CD4-positive, alpha-beta T cell treated with Interleukin-6 for 4 hours (primary cell): ENCODE data around the gene HSP90AB1.
A peak's percentile ranks its signal among the peaks of the same experiment; 100 is the strongest.

ENCODE experiments used
- DNase-seq: peaks from one replicate; pipeline ENCODE4 v3.0.0-alpha.2; 2020; ENCODE audit warnings: mixed read lengths

Gene HSP90AB1

DNA sequence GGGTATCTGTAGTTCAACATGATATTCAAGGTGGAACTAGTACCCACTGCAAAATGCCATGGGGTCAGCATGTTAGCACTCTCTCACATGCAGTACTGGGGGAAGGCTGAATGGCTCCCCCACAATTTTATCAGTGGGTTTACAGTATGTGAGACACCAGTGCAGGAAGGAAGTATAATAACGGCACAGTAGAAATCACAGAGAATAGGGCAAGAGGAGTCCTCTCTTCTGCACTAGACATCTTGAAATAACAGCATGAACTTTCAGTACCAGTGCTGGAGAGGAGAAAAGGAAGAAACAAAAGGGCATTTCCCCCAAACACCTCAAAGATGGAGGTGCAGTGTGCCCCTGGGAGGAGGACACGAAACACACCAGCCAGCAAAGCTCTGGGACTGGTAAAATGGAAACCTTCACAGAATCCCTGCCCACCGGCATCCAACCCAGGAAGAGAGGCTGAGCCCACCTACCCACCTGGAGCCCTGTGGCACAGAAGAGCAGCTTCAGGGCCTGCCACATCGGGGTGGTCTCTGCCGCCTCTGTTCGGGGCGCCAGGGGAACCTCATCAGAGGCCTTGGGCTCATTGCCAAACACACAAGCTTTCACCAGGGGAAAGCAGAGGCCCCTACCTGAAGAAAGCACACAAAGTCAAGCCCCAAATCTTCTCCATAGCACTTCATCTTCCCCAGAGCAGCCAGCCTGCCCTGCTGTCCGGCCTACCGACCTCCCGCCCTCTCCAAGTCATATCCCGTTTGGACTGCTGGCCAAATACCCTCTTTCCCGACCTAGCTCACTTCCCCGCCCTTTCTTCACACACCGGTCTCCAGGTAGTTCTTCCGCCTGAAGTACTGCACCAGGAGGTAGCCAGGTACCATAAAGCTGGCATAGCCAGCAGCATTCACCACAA lies 9.2 kb downstream of the HSP90AB1 start:
- peak; percentile 20 for DNase-seq

DNA sequence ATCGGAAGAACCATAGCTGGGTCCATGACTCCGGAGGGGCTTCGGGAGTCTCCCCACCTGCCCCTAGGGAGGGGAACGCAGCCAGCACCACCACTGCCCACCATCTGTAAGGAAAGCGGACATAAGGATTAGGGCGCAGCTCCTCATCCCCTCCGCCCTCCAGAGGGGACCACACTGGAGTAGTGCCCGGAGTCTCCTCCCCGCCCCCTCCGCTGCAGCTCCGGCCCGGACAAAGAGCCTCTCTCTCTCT lies 9.8 kb downstream of the HSP90AB1 start:
- DNase-seq = no peak

DNA sequence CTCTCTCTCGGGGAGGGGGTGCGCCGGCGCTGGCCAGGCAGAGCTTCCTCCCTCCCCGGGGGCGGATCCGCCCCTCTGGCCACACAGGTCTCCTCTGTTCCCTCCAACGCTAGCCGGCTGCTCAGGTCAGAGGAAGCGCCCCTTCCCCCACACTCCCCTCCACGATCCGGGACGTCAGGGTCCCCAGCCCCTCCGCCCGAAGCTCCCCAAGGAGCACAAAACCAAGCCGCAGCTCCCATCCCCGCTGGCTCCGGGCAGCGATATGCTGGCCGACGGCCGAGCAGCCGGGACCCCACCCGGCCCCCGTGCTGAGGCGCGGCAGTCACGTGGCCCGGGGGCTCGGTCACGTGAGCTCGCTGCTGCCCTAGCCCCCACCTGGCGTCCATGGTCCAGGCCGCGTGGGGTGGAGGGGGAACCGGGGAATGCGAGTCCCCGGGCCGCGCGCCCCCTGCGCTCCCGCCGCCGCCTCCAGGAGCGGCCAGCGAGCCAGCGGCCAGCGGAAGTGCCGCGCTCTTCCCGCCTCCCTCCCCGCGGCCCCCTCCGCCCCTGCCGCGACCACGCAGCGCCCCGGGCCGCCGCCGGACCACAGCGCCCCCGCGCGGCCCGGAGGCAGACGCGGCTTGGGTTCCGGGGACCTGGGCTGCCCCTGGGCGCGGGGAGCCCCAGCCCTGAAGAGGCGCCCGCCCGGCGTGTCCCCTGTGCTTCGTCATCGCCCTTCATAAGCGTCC lies 10.3 kb downstream of the HSP90AB1 start, which contains the start of gene SLC35B2:
SLC35B2 (minus strand) TSS at position 504 of the 728 bp plus-strand sequence; CDS start at position 386, 118 bp downstream.
- peak; percentile 67 for DNase-seq

DNA sequence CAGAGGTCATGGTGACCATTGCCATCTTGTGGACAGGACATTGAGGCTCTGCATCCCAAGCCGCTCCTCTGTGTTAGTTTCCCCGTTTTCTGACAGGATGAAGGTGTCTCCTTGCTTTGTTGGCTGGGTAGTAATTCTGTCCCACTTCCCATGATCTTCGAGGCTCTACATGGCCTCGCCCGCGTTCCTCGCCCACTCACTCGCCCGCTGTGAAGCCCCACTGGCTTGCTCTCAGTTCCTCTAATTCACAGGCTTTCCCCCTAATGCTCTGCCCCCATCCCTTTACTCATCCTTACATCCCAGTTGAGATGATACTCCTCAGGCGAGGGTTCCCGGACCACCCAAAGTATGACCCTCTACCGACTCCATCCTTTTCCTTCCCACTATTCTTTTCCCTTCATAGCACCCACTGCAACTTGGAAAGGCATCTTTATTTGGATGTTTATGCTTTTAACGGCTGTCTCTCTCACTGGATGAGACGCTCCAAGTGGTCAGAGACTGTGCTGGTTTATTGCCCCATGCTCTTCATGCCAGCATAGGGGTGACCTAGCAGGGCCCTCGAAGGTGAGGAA lies 10.9 kb downstream of the HSP90AB1 start:
- DNase-seq = no peak

DNA sequence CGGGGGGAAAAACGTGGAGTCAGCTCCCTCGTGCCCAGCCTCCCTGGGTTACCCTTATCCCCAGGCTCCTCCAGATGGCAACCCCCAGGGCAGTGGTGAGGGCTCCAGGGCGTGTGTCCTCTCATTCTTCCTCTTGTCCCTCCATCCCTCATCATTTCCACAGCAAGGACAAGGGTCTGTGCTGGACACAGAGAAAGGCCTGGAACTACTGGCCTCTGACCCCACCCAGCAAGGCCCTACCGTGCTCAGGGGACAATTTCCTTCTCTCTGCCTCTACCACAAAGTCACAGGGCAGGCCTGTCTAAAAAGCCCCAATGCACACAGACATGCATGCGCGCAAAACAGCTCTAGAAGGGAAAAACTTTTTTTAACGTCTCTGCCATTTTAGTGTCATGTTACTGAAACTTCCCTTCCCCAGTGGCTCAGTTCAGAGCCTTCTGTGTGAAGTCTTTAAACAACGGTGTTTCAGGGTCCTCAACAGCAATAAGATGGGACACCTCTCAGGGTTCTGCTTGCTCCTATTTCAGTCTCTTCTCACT lies 11.5 kb downstream of the HSP90AB1 start:
- no peak for DNase-seq

DNA sequence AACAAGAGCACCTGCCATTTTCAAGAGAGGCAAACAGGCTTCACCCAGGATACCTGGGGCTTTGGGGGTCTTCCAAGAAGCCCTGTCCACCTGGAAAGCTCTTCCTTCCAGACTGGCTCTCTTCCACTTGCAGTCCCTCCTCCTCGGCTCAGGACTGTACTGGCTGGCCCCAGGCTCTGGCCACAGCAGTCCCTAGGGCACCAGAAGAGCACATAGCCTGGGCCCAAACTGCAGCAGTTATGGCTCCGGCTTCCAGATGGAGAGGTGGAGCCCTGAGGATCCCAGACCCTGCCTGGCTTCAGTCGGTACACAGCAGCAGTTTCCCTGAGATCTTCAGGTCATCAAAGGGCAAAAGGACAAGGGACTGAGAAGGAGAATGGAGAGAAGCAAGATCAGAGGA lies 12.0 kb downstream of the HSP90AB1 start:
- no peak for DNase-seq

DNA sequence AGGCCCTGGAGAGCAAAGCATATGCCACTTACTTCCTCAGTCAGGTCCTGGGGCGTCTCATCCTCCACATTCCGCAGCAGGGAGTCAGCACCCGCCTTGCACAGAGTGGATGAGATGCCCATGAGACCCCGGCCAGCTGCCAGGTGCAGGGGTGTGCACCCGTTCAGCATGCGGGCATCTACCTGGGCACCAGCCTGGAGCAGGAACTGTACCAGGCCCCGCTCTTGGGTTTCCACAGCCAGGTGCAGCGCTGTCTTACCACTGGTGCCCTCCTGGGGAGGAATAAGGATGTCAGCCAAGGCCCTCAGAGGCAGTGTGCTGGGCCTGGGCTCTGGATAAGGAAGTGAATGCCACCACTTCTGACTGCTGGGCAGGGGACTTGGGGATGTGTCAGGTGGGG lies 13.1 kb downstream of the HSP90AB1 start:
- no peak for DNase-seq

DNA sequence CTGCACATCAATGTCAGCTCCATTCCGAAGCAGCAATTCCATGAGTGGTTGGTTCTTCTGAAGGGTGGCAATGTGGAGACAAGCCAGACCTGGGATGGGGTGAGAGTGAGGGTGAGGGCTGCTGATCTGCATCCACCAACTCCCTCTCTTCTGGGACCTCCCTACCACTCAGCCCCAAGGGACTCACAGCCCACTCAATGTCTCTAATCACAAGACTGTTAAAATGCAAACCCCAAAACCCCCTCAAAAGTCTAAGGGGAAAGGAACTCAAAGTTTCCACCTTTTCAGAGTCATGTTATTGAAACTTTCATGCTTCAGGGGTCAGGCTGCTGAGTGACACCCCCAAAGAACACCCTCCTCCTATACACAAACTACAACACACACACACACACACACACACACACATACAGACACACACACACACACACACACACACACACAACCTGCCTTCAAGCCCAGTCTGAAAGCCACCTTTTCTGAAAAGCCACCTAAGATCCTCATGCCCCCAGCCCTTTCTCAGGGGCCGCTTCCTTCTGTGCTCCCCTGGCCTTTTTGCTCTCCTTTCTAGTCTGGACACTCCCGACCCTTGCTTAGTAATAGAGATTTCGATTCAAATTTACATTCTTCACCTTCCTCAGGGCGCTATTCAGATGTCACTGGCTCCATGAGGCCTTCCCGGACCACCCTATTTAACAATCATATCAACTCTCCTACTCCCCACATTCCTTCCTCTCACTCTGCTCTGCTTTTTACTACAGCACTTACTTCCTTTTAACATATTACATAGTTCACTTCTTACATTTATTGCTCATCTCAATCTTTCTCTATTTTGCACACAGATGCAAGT lies 13.8 kb downstream of the HSP90AB1 start:
- no peak for DNase-seq

DNA sequence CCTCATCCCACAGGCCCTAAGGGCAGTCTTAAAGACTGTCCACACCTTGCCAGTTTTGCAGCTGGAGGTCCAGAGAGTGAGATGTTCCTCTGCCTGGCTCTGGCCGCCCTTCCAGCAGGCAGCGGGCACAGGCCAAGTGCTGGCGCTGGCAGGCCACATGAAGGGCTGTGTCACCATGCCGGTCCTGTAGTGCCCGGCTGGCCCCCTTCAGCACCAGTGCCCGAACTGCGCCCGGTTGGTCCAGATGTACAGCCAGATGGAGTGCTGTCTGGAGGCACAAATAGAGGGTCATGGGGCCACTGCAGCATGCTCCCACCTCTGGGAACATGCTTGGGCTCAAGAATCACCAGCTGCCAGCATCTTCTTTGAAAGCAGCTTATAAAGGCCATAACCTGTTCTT lies 14.7 kb downstream of the HSP90AB1 start:
- DNase-seq = no peak

DNA sequence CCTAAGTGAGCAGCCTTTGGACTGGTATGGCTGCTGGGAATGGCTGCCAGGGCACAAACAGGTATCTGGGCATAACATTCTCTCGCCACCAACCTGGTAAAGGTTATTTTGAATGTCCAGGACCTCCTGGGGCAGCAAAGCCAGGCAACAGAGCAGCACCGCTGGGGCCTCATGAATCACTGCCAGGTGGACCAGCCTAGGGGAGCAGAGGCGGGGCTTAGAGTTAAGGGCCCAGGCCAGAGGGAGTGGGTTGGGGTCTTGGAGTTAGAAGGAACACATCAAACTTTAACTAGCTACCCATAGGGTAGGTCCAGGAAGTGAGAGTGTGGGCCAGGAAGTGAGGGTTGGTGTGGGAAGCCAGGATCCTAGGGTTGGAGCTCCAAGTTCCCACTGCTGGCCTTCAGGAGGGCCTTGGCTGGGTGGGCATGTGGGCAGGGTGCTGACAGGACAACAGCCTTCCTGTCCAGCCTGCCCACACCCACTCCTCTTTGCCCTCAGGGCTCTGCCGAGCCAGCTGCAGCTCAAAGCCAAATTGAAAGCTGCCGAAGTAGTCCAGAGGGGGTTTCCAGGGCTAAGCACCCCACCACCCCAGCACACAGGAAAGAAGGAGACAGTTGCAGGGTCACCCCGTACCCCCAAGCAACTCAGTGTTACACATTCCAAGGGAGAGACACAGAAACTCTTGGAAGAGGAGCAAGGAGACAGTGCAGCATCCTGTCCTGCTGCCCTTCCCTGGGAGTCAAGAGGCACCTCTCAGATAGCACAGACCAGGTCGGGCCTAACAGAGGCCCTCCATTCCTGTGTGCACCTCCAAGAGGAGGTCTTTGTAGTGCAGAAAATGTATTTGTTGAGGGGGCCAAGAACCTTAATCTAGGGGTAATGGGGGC lies 15.8 kb downstream of the HSP90AB1 start:
- DNase-seq = no peak

DNA sequence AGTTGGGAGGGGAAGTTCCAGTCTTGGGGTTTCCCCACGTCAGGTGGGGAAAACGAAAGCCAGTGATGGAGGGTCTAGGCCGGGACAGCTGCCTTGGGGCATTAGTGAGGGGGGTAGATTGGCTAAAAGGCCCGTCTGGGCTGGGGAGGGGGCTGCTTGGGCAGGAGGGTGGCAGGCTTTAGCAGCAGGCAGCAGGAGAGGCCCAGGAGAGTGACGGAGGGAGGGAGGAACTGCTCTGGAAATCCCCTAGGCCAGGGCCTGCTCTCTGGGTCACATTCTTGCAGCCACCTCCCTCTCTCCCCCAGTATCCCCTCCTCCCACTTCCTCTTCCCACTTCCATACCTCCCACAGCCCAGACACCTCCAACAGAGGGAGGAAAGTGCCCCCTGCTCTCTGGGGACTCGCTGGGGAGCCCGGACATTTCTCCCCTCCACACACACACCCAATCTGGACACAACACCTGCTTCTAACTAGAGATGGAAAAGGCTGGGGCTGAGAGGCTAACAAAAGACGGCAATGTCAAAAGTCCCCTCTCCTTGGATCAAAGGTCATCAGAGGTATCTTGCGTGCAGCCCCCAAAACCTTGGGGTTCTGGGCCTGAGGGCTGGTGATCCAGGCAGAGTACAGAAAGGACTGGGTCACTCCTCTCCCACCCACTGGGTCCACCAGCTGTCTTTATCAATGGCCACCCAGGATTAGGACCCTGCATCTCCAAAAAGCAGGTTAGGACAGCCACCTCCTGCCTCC lies 16.6 kb downstream of the HSP90AB1 start:
- peak; percentile 11 for DNase-seq

DNA sequence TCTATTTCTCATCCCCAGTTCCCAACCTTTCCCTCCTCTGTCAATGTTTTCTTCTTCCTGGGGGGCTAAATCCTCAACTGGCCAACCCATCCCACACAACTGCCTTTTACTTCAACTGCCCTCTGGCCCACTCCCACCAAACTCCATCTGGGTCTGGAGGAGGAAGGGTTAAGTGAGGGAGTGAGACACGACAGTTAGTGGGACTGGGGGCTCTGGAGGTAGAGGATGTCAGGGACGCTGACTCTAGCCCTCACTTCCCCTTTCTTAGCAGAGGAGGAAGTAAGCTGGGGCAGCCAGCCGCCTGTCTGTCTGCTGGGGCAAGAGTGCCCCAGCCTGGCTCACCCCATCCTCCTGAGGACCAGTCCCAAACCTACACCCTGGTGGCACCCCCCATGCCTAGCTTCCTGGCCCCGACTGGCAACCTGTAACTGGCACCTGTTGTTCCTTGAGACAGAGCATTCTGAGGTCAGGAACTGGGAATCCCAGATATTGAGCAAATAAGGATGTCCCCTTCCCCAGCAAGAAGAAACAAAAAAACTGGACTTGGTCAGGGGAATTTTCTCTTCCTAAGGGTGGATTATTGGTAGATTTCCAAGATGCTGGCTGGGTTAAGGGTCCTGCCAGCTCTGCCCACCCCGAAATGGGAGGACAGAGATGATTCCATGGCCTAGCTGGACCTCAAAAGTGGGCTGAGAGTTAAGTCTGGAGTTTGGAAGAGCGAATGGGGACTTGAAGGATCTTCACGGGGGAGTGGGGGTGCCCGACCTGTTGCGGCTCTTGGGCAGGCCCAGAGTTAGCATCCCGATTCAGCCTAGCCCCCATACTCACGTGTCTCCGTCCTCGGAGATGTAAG lies 17.5 kb downstream of the HSP90AB1 start:
- peak; percentile 51 for DNase-seq

DNA sequence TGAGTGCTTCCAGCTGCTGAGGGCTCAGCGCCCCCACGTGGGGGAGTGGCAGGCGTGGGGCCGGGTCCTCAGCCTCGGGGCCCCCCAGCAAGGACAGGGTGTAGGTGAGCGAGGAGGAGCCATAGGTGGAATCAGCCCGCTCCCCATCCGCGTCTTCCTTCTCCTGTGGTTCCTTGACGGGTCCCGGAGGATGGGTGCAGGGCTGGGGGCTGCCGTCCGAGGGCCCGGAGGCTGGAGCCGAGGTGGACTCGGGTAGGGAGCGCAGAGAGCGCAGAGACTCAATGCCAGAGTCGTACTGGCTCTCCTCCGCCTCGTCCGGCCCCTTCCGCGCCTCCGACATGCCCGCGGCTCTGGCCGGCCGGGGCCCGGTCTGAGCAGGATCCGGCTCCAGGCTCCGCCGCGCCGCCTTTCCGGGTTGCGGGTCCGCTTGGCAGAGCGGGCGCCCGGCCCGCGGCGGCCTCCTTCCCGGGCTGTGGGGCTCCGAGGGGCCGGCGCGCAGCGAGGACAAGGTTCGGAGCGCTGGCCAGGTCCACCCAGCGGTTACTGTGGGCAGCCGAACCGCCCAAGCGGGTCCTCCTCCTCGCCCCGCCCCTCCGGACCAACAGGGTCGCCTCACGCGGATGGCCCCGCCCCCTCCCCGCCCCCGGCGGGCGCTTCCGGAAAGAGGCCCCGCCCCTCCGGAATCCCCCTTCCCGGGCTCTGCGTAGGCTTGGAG lies 18.3 kb downstream of the HSP90AB1 start, which contains the start of gene NFKBIE:
NFKBIE (minus strand) TSS at position 545 of the 715 bp plus-strand sequence; CDS start at position 340, 205 bp downstream.
- DNase-seq = peak; percentile 93

DNA sequence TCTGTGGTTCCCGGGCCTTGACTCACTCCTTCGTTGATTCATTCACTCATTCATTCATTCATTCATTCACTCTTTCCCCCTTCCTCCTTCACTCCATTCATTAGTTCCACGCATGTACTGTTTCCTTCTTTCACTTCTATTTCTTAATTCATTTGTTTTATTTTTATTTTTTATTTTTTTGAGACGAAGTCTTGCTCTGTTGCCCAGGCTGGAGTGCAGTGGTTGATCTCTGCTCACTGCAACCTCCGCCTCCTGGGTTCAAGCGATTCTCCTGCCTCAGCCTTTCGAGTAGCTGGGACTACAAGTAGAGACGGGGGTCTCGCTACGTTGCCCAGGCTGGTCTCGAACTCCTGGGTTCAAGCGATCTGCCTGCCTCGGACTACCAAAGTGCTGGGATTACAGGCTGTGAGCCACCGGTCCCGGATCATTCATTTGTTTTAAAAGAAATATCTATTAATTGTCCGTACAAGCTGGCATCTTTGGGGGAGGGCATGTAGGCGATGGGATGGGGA lies 18.9 kb downstream of the HSP90AB1 start:
- DNase-seq = no peak

DNA sequence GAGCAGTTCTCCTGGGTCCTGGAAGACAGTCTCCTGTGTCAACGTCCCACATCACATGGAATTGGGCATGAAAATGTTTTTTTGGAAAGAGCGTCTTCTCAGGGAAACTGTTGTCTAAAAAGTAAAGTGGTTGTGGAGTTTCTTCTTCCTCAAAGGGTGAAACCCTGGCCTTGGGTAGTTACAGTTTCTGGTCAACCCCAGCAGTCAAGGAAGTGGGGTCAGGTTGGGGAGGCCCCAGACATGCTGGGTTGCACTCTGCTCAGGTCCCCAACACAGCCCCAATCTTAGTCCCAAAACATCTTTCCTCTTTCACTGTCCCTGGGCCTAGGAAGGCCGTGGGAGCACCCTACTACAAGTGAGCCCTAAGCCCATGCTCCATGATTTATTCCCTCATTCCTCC lies 19.4 kb downstream of the HSP90AB1 start:
- no peak for DNase-seq

DNA sequence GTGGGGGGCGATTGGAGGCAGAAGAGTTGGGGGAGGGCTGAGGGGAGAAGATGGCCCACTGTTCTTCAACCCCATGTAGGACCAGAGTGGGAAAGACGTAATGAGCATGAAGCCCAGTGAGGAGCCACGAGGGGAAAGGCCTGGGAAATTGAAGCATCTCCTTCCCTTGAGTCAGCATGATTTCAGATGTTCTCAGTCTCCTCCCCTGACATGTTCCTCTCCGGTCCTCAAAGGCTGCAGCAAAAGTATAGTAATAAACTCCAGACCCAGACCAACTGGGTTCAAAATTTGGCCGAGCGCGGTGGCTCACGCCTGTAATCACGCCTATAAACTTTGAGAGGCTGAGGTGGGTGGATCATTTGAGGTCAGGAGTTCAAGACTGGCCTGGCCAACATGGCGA lies 20.4 kb downstream of the HSP90AB1 start:
- DNase-seq = no peak

DNA sequence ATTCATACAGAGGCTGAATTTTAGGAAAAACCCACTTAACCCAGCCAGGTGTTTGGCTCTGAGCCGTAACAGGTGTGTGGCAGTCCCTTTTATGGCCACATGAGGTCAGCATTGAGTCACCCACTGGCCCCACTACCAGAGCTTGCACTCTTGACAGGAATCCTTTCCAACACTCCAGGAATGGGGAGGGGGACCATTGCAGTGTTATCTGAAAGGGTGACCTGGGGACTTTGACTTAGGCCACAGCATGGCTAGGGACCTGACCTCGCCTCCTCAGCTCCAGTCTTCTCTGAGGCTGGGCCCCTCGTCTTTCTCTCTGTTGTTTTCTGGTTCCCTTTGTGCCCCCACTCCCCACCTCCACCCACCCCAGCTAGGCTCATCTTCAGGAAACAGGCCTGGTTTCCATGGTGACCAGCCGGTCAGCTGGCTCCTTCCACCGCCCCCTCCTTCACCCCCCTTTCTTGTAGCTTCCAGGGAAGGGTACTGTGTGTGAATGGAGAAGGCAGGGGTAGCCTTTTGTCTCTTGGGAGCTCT lies 21.3 kb downstream of the HSP90AB1 start:
- peak; percentile 69 for DNase-seq

DNA sequence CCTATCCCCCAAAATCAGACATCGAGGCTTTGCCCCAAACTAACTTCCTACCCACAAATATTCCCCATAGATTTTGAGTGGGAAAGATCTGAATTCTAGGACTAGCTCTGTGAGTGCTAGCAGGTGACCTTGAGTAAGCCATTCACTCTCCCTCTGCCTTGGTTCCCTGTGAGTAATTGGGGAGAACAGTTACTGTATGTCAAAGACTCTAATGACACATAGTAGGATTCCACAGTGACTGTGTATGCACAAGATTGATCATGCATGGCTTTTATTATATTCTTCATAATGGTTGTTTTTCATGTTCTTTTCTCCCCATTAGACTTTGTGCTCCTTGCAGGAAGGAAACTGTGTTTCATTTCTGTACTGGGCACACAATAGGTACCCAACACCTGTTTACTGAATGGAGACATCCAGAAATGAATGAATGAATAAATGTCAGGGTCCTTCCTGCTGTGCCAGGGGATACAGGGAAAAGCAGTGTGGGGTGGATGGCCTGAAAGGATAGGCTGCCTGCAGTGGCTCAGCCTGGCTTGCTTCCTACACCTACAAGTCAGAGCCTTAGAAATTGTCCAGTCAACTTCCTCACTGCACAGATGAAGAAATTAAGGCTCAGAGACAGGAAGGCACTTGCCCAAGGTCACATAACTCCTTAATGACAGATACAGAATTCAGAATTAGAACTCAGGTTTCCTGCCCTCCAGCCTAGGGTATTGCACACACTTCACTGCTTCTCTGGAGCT lies 22.4 kb downstream of the HSP90AB1 start:
- DNase-seq = no peak
